Psoas muscle (tissue), 8 donors: ENCODE measurements around the gene OR9A2. TPM values are rescaled to one million over a fixed set of nuclear protein-coding genes. Genes with fewer than 3 reads are reported as not detected.

Experiments used
- ATAC-seq, 4 donors: fragments of 200-7000 bp; cut with Tn5 transposase; one replicate each; pipeline ENCODE4 v1.9.1; 2020; ENCODE audit warnings: moderate library complexity in 3 of 4, mild to moderate bottlenecking in 2 of 4
- DNase-seq, 2 donors: peaks; one replicate each; pipeline ENCODE4 v3.0.0-alpha.2; 2020
- H3K27ac ChIP-seq: fragments of 200-600 bp; one replicate; pipeline ENCODE4 v1.8.0; 2022
- H3K27me3 ChIP-seq, 3 donors: fragments of 200-600 bp in 1 of 3; one replicate each; pipeline versions ENCODE4 v1.6.1 to v1.8.0; 2013 to 2022; ENCODE audit warnings: low read length in 2 of 3, mild to moderate bottlenecking in 2 of 3, moderate library complexity in 1 of 3; ENCODE audit not compliant: insufficient read depth in 3 of 3
- H3K36me3 ChIP-seq, 2 donors: fragments of 200-600 bp in 1 of 2; one replicate each; pipeline versions ENCODE4 v1.6.1 to v1.8.0; 2013 to 2022; ENCODE audit warnings: low read depth in 1 of 2, mild to moderate bottlenecking in 1 of 2, moderate library complexity in 1 of 2; ENCODE audit not compliant: insufficient read depth in 1 of 2
- H3K4me1 ChIP-seq: fragments of 200-600 bp; one replicate; pipeline ENCODE4 v1.8.0; 2022
- H3K4me3 ChIP-seq: fragments of 200-600 bp; one replicate; pipeline ENCODE4 v1.8.0; 2022; ENCODE audit warnings: mild to moderate bottlenecking
- H3K9me3 ChIP-seq: fragments of 200-600 bp; one replicate; pipeline ENCODE4 v1.8.0; 2022
- WGBS, 3 donors: extraction: QIAGEN DNeasy Blood & Tissue Kit; methylation state at CpG; one replicate each; pipeline versions ENCODE4 v1.1.6 to v1.1.7; 2013; 5-methylcytosine and 5-hydroxymethylcytosine counted together
- intact Hi-C, 2 donors: fragments of 100-400 bp; cut with DNase I; formaldehyde crosslinking; loops; one replicate each; pipeline versions ENCODE4 v1.11.0 to v1.14.2; 2022
- long read RNA-seq, 2 donors: library from polyadenylated mRNA; unstranded; transcript quantifications; one replicate each; pipeline ENCODE4 v2.0.0, GENCODE V29; 2021
- polyA plus RNA-seq, 3 donors: library from polyadenylated mRNA; stranded (reverse); fragments of 200-250 nt; gene quantifications; one replicate each; pipeline ENCODE4 v1.2.3, GENCODE V29; 2013
- total RNA-seq, 4 donors: library from RNA; stranded (reverse); fragmentation: NEBNext Ultra II Directional in 2 of 4; extraction: Animal tissue kit (Norgen Biotek cat#: 25700) in 2 of 4; gene quantifications; one replicate each; pipeline versions ENCODE4 v1.2.1 to v1.2.4, GENCODE V29; 2021 to 2023
- TF ChIP-seq, protein P1 (sequence below): fragments of 200-600 bp; IDR thresholded peaks from one replicate; pipeline ENCODE4 v1.8.0; 2022; ENCODE audit warnings: antibody characterized with exemption
- donor health status: healthy with polysubstance abuse.
- donor health status: DM: no; HTN: no; CAD: no; lungs with moderate emphysema.
- donor health status: Bipolar disorder and iron deficiency.
- donor health status: healthy.
- donor health status: DM: yes; HTN: yes; CAD: no.
- donor health status: DM: no; HTN: no; CAD: no.
- donor health status: DM: no; HTN: no; CAD: no.
- donor health status: DM: yes; HTN: yes; CAD: no.

Gene OR9A2, protein sequence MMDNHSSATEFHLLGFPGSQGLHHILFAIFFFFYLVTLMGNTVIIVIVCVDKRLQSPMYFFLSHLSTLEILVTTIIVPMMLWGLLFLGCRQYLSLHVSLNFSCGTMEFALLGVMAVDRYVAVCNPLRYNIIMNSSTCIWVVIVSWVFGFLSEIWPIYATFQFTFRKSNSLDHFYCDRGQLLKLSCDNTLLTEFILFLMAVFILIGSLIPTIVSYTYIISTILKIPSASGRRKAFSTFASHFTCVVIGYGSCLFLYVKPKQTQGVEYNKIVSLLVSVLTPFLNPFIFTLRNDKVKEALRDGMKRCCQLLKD
- total RNA-seq = not detected
- polyA plus RNA-seq = not detected
- long read RNA-seq, donor 1 = 0 reads
- long read RNA-seq, donor 2 = 0 reads

DNA sequence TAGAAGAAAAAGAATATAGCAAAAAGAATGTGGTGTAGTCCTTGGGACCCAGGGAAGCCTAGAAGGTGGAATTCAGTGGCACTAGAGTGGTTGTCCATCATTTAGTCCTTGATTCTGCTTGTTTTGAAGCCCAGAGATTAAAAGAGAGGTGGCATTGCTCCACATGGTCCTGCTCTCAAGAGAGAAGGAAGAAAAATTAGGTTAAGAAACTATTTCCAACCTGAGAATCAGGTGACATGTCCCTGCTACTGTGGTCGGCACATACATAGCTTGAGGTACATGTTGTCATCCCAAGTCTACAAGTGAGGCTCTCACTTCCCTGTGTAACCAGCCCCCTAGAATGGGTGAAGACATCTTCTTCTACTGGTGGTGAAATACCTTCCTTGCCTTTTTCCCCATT lies at the start of gene OR9A2:
TSS of gene OR9A2 (minus strand) at position 101 of the 400 bp plus-strand sequence. CDS start at position 101, 0 bp downstream.
- Histone ChIP-seq H3K9me3 (no peaks in the 10 kb centered on the region), H3K27me3 (no peaks in the 10 kb centered on the region), H3K4me3 (no peak within 1 kb of the TSS), H3K27ac (no peak within 1 kb of the TSS), H3K4me1 (no peaks in the 10 kb centered on the region), H3K36me3 (no peaks in the 10 kb centered on the region)
- TF ChIP-seq, protein P1, sequence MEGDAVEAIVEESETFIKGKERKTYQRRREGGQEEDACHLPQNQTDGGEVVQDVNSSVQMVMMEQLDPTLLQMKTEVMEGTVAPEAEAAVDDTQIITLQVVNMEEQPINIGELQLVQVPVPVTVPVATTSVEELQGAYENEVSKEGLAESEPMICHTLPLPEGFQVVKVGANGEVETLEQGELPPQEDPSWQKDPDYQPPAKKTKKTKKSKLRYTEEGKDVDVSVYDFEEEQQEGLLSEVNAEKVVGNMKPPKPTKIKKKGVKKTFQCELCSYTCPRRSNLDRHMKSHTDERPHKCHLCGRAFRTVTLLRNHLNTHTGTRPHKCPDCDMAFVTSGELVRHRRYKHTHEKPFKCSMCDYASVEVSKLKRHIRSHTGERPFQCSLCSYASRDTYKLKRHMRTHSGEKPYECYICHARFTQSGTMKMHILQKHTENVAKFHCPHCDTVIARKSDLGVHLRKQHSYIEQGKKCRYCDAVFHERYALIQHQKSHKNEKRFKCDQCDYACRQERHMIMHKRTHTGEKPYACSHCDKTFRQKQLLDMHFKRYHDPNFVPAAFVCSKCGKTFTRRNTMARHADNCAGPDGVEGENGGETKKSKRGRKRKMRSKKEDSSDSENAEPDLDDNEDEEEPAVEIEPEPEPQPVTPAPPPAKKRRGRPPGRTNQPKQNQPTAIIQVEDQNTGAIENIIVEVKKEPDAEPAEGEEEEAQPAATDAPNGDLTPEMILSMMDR = no peak
- ATAC-seq = no peak
- no peak for DNase-seq
- 90 to 97% (median 95%) methylated on average over 1 of the region's 1 CpG for WGBS, 3 donors
- intact Hi-C loops = no loop called here

DNA sequence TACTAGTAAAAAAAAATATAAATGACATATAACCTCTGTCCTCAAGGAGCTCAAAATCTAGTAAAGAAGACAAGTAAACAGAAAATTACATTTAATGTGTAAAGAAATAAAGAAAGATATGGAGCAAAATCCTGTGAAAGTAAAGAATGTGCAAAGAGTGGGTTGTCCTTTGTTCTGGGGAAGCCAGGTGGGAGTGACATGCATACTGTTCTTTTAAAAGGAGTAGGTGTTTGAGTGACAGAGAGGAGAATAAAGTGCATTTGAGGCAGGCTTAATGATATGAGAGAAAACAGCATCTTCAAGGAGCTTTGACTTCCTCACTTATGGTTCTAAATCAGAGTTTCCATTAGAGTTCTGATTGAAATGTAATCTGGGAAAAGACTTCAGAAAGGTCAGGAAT lies 47.2 kb upstream of the OR9A2 start:
- no peaks in the 10 kb centered on the region for H3K4me1 ChIP-seq
- no peak overlapping the region for H3K4me3 ChIP-seq
- DNase-seq (no peak), ATAC-seq (no peak)
- H3K27me3 ChIP-seq = no peaks in the 10 kb centered on the region
- intact Hi-C loops = no loop called here
- H3K36me3 ChIP-seq = no peaks in the 10 kb centered on the region
- H3K9me3 ChIP-seq = no peaks in the 10 kb centered on the region
- TF ChIP-seq, protein P1 = no peak
- H3K27ac ChIP-seq = no peak overlapping the region

DNA sequence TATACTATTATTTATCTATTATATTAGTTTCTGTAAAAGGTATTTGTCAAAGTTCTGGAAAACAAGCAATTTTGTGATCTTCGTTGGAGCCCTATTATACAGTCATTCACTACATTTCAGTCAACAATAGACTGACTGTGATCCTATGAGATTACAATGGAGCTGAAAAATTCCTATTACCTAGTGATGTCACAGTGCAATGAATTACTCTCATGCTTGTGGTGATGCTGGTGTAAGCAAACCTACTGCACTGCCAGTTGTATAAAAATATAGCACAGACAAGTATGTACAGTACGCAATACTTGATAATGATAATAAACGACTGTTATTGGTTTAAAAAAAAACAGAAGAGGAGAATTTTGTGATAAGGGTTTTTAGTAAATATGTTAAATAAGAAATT lies 46.6 kb upstream of the OR9A2 start:
- Histone ChIP-seq H3K36me3 (no peaks in the 10 kb centered on the region), H3K27ac (no peak overlapping the region), H3K9me3 (no peaks in the 10 kb centered on the region), H3K4me3 (no peak overlapping the region), H3K27me3 (no peaks in the 10 kb centered on the region), H3K4me1 (no peaks in the 10 kb centered on the region)
- WGBS, 3 donors = 82 to 86% (median 86%) methylated on average over 3 of the region's 3 CpGs
- ATAC-seq (no peak), DNase-seq (no peak)
- intact Hi-C loops = no loop called here
- TF ChIP-seq, protein P1 = no peak

DNA sequence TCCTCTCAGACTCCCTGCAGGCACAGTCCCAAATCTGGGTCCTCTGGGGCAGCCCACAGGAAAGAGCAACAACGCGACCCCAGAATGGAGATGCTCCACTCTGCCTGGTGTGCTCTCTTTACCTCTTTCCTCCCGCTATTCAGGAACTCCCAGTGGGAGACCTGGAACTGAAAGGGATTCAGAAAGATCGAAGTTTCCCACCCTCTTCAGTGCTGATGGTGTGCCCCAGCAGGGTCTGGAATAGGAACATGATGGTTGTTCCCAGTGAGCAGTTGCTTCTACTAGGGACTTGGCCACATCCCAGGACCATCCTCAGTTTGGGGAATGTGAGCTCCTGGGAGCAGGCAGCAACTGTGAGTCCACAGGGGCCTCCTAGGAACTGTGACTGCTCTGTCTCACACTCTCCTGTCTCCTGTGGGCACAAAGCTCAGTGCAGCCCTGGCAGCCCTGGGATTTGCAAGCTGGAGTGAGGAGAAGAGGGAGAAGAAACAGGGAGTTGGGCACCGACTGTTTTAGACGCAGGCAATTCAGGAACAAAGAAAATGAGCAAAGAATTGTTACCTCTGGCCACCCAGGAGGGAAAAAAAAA lies 43.1 kb upstream of the OR9A2 start:
- Histone ChIP-seq H3K27me3 (no peaks in the 10 kb centered on the region), H3K4me1 (no peaks in the 10 kb centered on the region), H3K4me3 (no peak overlapping the region), H3K27ac (no peak overlapping the region), H3K36me3 (no peaks in the 10 kb centered on the region), H3K9me3 (no peaks in the 10 kb centered on the region)
- intact Hi-C loops = no loop called here
- DNase-seq (no peak), ATAC-seq (no peak)
- WGBS, 3 donors = 29 to 54% (median 31%) methylated on average over 6 of the region's 6 CpGs
- TF ChIP-seq, protein P1 = no peak
